Hepatocyte (in vitro differentiated cells): ENCODE measurements around the gene C2CD2L.

ENCODE experiments used
- EZH2phosphoT487 ChIP-seq: fragments of 200-600 bp; sonication (generic); IDR thresholded peaks from one replicate; pipeline ENCODE4 v1.6.1; 2018; ENCODE audit warnings: antibody characterized with exemption, mild to moderate bottlenecking, low read depth, moderate library complexity; ENCODE audit not compliant: unreplicated experiment, severe bottlenecking
- TF ChIP-seq, protein P1 (sequence below): fragments of 200-600 bp; sonication (generic); IDR thresholded peaks from 2 replicates; pipeline ENCODE4 v1.5.1; 2016; ENCODE audit warnings: antibody characterized with exemption, mild to moderate bottlenecking; ENCODE audit not compliant: poor library complexity

DNA sequence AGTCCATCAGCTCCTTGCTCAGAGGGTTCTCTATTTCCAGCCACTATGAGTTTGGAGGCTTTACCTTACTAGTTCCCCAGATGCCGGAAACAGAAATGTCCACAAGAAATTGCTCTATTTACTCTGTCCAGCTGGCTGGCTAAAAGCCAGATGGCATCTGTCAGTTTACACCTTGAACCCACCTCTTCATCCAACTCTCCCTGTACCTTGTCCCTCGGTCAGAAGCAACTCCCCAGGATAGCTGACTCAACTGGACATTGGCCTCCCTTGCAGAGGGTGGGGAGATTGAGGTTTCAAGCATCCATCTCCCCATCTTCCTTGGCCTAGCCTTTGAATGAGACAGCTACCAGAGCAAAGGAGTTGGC is 1.7 kb downstream of the C2CD2L start:
- TF ChIP-seq, protein P1, sequence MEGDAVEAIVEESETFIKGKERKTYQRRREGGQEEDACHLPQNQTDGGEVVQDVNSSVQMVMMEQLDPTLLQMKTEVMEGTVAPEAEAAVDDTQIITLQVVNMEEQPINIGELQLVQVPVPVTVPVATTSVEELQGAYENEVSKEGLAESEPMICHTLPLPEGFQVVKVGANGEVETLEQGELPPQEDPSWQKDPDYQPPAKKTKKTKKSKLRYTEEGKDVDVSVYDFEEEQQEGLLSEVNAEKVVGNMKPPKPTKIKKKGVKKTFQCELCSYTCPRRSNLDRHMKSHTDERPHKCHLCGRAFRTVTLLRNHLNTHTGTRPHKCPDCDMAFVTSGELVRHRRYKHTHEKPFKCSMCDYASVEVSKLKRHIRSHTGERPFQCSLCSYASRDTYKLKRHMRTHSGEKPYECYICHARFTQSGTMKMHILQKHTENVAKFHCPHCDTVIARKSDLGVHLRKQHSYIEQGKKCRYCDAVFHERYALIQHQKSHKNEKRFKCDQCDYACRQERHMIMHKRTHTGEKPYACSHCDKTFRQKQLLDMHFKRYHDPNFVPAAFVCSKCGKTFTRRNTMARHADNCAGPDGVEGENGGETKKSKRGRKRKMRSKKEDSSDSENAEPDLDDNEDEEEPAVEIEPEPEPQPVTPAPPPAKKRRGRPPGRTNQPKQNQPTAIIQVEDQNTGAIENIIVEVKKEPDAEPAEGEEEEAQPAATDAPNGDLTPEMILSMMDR = no peak
- TF ChIP-seq EZH2phosphoT487 = no peak
